Panc1 (cell line): Measurements from ENCODE around the gene SLC66A1. TPM values are rescaled to one million over a fixed set of nuclear protein-coding genes. Genes with fewer than 3 reads are reported as not detected.

ENCODE experiments used
- total RNA-seq: library from RNA; stranded (reverse); gene quantifications from one replicate; pipeline ENCODE4 v1.2.1, GENCODE V29; 2021; ENCODE audit not compliant: unreplicated experiment

SLC66A1 gene
- total RNA-seq, 1 experiment from 2014 or later: 42.0 TPM

Other genes with a start within 250 kb of the SLC66A1 start
- gene UBR4, start 102.1 kb upstream of the SLC66A1 start, total RNA-seq: 126 TPM
- gene EMC1, start 60.8 kb upstream of the SLC66A1 start, total RNA-seq: 103 TPM
- gene MRTO4, start 60.5 kb upstream of the SLC66A1 start, total RNA-seq: 90.1 TPM
- gene AKR7A3, start 23.6 kb upstream of the SLC66A1 start, total RNA-seq: 1.4 TPM
- 86.6 TPM for gene AKR7A2, start 182 bp upstream of the SLC66A1 start, total RNA-seq
- gene CAPZB, start 173.2 kb downstream of the SLC66A1 start, total RNA-seq: 491 TPM